HT-29 (cell line): ENCODE results near the gene TIAM2. TPM values are rescaled to one million over a fixed set of nuclear protein-coding genes. Genes with fewer than 3 reads are reported as not detected.

ENCODE experiments used
- DNase-seq: peaks from one replicate; pipeline ENCODE4 v3.0.0-alpha.2; 2015; ENCODE audit warnings: low spot score
- total RNA-seq: library from RNA; depleted of rRNA; stranded (reverse); fragments of >200 nt; shearing (Covaris generic); gene quantifications from 2 replicates; pipeline ENCODE4 v1.2.3, GENCODE V29; 2014

The TIAM2 gene
- total RNA-seq, 1 experiment from 2014 or later, result 2.0 TPM

DNA sequence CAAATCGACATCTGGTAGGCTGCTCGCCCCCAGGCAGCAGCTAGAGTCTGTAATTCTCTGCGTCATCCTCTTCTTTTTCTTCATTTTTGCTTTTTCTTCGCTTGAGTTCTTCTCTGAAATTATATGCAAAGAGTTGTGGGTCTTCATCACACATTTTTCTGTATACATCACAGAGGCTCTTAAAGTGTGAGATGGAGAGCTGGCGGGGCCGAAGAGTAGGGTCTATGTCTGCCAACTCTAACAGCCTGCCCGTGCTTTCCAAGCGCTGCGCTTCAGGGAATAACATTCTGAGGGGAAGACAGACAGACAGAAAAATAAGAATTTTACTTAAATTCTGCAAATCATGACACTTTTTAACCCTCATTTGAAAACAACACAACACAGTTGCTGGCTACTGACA, 262.7 kb downstream of the TIAM2 start:
- no peak for DNase-seq

DNA sequence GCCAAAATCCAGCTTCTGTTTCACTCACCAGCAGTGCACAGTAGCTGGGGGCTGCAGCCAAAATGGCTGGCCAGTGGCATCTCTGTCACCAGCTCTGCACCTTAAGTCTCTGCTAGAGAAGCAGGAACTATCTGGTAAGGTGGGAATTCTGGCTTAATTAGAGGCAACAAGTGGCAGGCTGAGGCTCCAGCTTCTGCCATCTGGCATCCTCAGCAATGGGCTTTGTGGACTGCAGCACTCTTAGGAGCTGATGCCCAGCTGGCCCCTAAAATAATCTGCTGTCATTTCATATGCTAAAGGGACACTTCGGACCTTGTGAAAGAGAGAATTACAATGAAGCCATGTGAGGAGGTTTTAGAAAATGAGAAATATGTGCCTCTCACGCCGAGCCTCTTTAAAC, 264.1 kb downstream of the TIAM2 start:
- DNase-seq, result no peak

DNA sequence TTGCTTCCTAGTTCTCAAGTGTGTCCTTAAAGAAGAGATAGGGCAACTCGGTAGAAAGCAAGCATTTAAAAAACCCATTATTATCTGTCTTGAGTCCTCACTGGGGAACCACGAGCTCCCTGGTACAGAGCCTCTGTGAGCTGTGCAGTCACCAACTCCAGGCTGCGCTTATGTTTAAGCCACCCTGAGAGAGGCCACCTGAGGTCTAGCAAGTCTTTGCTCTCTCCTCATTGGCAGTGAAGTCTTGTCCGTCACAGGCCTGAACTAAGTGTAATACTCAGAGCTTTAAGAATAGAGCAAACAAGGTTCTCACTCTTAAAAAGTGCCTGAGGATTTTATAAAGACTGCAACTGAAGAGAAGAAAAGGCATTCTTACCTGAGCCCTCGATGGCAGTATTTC, 264.8 kb downstream of the TIAM2 start:
- no peak for DNase-seq

DNA sequence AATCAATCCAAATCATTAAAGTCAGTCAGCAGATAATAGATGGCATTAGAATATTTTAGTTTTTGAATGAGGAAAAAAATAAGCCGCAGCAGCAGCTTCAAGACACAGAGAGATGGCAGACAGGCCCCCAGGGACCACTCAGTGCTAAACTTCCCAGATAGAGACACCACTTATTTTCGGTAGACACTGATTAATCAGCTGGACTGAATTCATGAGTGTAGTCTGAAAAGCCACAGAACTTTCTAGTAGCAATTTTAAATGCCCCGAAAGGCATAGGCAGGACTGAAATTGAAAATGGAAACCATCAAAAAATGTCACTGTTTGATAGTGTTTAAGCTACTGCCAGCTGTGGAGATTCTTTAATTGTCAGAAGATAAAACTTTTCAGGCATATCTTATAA, 265.6 kb downstream of the TIAM2 start:
- DNase-seq, result no peak

DNA sequence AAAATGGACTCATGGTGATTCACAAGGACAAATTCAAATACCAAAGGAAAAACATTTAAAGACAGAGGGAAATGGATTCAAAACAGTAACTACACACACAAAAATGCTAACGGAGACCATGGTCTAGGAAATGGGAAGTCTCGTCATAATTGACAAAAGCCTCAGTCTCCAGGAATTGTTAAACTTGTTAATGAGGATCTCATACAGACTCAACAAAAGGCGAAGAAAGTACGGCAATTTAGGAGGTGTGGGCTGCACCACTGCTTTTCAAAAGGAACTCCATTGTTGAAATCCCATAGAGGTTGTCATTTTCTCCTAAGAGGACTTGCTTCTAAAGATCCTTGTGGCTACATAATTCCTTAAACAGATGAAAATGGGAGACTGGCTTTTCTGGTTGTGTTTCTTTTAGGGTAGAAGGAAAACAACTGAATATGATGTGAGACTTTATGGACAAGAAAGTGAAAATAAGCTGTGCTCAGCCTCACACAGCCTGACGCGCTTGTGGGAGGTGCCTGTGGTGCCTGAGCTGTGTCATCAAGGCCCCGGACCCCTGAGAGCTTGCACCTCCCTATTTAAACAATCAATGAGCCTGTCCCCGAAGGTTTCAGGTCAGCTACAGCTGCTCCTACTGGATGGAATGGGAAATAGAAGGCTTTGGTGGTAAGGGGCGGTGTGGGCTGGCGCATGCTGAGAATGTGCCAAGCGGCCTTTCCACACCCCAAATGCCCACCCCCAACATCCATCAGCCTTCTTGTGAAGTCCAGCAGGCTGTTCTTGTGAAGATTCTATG, 266.2 kb downstream of the TIAM2 start:
- DNase-seq, result no peak

DNA sequence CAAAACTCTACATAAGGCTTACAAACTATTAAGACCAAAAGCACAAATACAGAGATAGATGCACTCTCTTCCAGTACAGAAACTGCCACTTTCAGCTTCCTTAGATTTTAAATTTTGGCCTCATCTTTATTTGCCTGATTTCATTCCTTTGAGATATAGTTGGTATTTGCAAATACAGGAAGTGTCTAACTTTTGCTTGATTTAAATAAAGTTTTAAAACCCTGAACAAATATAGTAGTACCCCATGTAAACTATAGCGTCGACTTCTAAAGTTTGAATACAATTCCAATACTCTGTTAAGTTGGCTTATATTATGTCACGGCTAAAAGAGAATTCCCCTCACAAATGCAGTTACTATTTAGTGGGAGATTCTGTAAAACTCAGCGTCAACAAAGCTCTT, 267.5 kb downstream of the TIAM2 start:
- no peak for DNase-seq

DNA sequence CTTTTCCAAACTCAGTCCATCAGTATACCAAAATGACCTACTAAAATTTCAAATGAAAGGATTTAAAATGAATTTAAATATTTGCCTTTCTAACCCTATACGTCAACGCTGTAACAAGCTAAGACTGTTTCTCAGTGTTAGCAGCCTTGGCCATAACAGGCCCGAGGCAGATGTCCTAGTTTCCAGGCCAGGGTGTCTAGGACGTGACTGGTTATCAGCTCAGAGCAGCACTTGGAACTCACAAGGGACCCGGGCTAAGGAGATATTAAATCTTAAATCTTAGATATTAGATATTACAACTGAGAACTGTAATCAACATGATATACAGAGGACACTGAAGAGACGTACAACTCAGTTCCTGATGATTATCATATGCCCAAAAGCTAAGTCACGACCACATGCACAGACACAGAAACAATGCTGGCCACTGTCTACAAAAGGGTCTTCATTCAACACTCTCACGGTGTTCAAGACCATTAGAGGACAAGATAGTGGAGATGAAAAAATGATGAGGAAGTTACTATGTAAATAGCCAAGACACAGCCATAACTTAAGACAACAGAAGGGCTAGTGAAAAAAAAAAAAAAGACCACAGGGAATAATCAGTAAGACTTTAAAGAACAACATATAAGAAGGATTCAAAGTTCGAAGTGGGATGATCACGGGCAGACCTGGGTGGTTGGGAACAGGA, 268.4 kb downstream of the TIAM2 start, which contains the start of gene CLDN20:
Gene CLDN20 (plus strand): TSS at position 641 of the 691 bp plus-strand sequence. CDS start 11,707 bp downstream, outside the sequence.
- no peak for DNase-seq

DNA sequence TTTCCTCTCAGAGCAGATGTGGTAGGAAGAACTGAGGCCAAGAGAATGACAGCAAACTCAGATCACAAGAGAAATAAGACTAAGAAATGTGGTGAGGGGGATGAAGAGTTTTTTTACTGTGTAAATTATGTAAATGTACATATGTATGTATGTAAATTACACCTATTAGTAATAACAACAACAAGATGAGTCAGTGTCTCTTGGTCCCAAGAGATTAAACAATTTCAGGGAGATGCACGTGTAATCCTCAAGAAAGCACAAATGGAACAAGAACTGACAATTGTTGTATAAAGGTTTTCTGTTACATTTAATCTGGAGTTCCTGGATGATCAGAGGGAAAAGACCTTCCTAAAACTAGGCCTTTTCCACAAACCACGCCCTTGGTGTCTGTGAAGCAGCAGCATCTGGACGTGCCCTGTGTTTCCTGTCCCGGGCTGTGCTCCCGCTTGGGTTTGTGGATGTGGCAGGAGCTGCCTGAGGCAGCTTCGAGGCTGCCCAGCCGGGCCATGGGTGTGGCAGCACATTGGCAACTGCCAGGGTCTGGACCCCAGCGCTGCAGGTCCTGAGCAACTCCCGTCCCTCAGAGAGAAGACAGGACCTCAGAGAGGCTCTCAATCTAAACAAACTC, 269.7 kb downstream of the TIAM2 start:
- DNase-seq, result no peak

DNA sequence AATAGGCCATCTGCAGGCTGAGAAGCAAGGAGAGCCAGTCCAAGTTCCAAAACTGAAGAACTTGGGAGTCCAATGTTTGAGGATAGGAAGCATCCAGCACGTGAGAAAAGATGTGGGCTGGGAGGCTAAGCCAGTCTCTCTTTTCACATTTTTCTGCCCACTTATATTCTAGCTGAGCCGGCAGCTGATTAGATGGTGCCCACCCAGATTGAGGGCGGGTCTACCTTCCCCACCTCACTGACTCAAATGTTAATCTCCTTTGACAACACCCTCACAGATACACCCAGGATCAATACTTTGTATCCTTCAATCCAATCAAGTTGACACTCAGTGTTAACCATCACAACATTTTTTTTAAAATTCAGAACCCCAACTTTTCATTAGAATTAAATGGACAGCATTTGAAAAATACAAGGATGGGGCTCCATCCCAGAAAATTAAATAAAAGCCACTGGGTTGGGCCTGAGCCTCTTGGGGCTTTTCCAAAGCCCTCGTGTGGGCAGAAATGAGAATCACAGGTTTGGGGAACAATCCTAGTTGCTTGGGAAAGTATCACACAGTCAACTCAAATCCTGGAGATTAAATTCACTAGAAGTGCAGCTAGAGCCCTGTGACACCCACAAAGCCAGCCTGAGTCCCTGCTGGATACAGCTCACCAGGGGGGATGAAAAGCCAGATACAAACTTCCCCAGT, 270.9 kb downstream of the TIAM2 start:
- DNase-seq, result no peak

DNA sequence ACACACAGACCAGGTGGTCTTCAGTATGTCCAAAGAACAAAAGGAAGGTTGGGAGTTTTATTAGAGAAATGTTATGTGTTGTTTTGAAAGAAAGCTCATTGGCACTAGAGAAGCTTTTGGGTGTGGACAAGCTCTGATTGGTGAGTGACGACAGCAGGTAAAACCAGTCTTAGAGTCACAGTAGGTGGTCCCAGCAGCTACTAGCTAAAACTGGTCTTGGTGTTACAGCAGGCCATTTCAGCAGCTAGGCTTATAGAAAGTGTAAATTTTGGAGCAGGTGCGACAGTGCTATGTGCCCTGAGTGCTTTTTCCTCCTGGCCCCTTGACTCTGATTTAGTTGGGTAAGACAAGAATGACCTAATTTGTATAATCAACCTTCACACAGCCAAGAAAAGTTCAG, 272.3 kb downstream of the TIAM2 start:
- DNase-seq, result no peak

DNA sequence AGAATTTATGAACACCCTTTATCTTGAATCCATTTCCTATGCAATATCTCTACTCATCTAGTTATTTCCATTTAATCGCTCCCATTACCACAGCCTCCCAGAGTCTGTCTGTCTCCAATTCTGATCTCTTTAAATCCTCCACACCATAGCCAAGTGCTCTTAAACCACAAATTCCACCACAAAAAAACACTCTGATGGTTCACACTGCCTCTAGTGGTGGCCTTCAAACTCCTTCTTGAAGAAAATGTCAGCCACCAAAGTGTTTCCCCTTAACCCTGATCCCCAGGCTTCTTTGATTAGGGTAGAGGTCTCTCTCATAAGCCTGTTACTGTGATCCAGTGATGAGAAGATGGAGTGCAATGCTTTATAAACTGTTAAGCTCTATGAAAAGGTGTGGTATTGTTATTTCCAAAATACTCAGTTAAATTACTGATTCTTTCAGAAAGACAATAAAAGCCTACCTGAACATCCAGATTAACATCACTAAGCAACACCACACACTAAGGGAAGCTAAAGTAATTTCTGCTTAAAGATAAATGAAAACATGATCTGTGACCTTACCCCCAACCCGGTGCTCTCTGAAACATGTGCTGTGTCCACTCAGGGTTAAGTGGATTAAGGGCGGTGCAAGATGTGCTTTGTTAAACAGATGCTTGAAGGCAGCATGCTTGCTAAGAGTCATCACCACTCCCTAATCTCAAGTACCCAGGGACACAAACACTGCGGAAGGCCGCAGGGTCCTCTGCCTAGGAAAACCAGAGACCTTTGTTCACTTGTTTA, 273.2 kb downstream of the TIAM2 start:
- DNase-seq, result peak; percentile 51

DNA sequence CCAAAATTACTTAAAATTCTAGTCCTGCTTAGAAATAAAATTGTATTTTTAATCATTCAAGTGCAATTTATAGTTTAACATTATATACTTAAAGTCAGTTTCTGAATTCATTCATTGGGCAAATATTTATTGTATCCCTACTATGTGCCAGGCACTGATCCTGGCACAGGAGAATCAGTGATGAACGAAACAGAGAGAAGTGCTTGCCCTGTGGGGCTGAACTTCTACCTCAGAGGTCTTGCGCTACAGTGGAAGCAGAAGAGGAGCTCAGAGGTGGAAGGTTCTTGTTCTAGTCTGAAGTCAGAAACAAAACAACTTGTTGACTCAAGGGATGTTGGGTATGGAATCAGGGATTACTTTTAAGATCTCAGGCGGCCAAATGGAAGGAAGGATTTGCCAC, 274.6 kb downstream of the TIAM2 start:
- no peak for DNase-seq

DNA sequence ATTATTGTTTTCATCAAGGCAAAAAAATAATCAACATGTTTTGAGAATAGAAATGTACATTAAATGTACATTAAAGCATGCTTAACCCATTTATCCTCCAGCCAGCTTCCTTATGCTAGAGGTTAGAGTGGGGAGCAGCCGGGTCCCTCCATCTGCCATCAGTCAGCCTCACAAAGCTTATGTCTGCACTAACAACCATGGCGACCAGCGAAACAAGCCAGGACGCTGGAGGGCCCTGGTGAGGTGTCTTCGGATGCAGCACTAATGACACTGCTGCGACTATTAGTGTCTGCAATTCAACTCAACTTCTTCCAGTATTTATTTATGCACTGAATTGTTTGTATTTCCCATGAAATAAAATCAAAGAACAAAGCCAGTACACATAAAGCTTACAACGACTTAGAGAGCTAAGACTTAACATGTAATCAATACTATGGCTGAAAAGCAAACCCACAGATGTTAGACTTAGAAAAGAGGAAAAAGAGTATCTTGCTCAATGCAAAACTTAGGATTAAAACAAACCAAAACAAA, 275.5 kb downstream of the TIAM2 start:
- no peak for DNase-seq

DNA sequence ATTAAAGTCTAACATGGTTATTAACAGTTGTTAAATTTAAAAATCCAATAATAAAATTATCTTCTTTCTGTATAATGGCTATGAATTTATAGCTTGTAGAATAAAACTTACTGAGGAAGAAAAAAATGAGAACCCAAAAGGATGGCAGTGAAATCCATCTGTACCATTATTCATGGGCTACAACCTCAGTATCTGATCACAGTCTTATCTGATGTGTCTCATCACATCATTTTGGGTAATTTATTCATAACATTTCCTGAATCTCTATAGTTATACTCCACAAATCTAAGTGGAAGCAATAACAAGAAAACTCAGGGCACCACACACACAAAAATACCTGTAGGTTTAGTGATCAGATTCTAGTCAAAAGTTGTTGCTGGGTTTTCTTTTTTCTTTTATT, 276.0 kb downstream of the TIAM2 start:
- no peak for DNase-seq

DNA sequence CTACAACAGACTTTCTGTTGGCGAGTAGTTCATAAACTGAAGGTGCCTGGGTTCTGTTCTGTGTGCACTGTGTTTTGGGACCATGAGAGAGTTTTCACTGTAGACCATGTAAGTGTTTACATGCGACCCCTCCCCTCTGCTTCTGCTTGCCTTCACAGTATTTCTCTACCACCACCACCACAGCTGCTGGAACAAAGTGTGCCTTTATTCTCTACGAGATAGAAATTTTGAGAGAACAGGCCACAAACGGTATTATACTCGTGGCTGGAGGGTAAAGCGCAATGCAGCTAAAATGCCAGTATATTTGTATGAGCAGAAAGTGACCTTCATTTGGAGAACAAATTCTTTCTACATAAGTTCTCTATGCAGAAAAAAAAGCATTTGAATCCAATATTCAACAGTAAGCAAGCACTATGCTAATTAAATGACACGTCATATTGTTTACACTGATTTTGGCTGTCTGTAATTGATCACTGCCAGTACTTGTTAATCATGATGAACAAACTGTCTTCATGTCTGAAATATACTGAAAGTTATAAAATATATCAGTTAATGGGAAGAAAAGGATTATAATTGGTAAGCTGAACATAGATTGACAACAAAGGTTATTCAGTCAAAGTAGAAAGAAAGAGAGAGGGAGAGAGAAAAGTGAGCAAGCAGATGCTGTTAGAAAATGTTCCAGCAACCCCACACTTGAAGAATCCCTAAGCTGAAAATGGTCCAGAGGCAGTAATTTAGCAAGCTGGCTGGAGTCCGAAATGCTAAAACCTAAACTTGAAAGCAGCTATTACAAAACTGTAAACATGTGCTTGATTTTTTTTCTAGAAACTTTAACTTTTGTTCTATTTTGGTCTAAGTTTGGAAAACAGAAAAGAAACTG, 277.5 kb downstream of the TIAM2 start:
- no peak for DNase-seq

DNA sequence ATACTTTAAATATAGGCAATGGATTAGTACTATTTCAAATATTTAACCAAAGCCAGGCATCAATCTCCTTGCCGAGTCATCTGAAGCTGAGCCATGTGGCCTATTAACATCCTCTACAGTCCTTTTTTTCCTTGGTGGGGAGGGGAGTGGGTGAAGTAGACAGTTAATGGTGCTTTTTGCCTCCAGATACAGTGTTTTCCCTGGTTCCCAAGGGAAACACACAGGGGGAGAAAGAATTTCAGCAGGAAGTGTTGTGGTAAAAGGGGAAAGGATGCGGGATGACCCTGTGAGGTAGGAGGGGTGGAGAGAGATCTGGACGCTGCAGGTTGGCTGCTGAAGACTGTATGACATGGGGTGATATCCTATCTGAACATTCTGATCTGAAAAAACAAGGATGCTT, 278.3 kb downstream of the TIAM2 start:
- DNase-seq, result no peak

DNA sequence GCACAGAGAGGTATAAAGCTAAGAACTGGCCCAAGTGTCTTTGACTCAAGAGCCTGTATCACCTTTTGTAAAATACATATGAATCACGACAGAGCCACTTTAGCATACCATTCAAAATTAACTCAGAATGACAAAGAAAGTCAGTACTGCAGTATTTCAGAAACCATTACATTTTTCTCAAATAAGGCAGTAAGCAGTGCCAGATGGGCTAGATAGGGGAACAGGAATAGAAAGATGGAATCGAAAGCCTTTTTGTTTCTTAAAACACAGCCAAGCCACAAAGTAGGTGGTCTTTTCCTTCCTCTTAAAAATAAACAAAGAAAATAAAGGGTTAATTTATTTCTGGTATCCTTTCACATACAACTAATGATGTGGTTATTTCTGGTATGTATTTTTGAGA, 279.0 kb downstream of the TIAM2 start:
- DNase-seq, result no peak

DNA sequence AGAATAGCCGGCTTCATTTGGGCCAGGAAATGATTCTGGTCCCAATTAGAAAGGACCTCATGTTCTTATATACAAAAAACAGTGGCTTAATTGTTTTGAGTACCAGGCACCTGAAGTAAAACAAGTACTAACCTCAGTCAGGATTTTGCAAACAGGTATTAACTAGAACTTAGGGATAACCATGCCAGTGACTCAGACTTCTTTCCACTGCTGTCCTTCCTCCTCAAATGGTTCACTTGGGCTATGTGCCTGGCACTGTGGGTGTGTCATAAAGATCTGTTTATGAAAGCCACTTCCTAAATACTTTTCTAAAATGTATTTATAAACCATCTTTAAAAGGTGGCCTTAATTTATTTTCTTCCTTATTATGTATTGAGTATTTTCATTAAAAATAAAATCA, 279.4 kb downstream of the TIAM2 start:
- no peak for DNase-seq

DNA sequence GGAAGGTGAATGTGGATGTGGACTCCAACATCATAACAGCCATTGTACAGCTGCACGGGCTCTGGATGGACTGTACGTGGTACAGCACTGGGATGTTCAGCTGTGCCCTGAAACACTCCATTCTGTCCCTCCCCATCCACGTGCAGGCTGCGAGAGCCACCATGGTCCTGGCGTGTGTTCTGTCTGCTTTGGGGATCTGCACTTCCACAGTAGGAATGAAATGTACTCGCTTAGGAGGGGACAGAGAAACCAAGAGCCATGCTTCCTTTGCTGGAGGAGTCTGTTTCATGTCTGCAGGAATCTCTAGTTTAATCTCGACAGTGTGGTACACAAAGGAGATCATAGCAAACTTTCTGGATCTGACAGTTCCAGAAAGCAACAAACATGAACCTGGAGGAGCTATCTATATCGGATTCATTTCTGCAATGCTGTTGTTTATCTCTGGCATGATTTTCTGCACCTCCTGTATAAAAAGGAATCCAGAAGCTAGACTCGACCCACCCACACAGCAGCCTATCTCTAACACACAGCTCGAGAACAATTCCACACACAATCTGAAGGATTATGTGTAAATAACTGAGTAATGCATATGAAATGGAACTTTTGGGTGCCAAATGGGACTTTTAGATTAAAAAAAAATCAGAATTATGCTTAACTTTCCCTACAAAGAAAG, 280.8 kb downstream of the TIAM2 start:
- DNase-seq, result no peak
